HL-60 (cell line): ENCODE data around the gene ZGPAT.

Experiments used
- POLR2AphosphoS5 ChIP-seq: IDR thresholded peaks from 2 replicates; pipeline ENCODE4 v1.6.1; 2012; ENCODE audit warnings: low read depth
- REST ChIP-seq: IDR thresholded peaks from 2 replicates; pipeline ENCODE4 v1.6.1; 2012; ENCODE audit warnings: low read depth; ENCODE audit not compliant: insufficient replicate concordance

- TF ChIP-seq REST (no peak), POLR2AphosphoS5 (no peak)
Measured at GRCh38 chr20:63703471-63703975, 4.3 kb upstream of the ZGPAT start.
